AG20443 (cell line): ENCODE measurements around the gene CDHR1.
"Not testable (repeated sequence)": the region's sequence is repeated elsewhere in the genome, so short reads cannot be mapped to it uniquely, and the experiment has no call there.

Experiments
- DNase-seq: peaks from one replicate; pipeline ENCODE4 v3.0.0; 2012; ENCODE audit warnings: low spot score, mixed read lengths

CDHR1 gene

GRCh38 chr10:84175436-84175835 lies 18.9 kb upstream of the CDHR1 start:
- no peak for DNase-seq

- no peak for DNase-seq
Measured at GRCh38 chr10:84176351-84176750, 18.0 kb upstream of the CDHR1 start.

- no peak for DNase-seq
Measured at GRCh38 chr10:84176836-84177474, 17.4 kb upstream of the CDHR1 start.

GRCh38 chr10:84177541-84178141 lies 16.7 kb upstream of the CDHR1 start:
- no peak for DNase-seq

- no peak for DNase-seq
Measured at GRCh38 chr10:84178160-84178609, 16.2 kb upstream of the CDHR1 start.

- DNase-seq = peak; percentile 81
Measured at GRCh38 chr10:84179059-84179710, 15.2 kb upstream of the CDHR1 start.

- DNase-seq = not testable (repeated sequence)
Measured at GRCh38 chr10:84180386-84180785, 14.0 kb upstream of the CDHR1 start.

GRCh38 chr10:84181631-84182030 lies 12.7 kb upstream of the CDHR1 start:
- no peak for DNase-seq

- DNase-seq = no peak
Measured at GRCh38 chr10:84184517-84184916, 9.8 kb upstream of the CDHR1 start.

- DNase-seq = no peak
Measured at GRCh38 chr10:84185526-84186175, 8.7 kb upstream of the CDHR1 start.

- DNase-seq = no peak
Measured at GRCh38 chr10:84188815-84189214, 5.5 kb upstream of the CDHR1 start.

GRCh38 chr10:84190621-84191020 lies 3.7 kb upstream of the CDHR1 start:
- DNase-seq = no peak

- DNase-seq = no peak
Measured at GRCh38 chr10:84191106-84191505, 3.2 kb upstream of the CDHR1 start.

GRCh38 chr10:84193327-84193726 lies 1.0 kb upstream of the CDHR1 start:
- DNase-seq = no peak

- no peak for DNase-seq
Measured at GRCh38 chr10:84193846-84194423, 402 bp upstream of the CDHR1 start.

- DNase-seq = no peak
Measured at GRCh38 chr10:84195044-84195830, 900 bp downstream of the CDHR1 start.

- DNase-seq = no peak
Measured at GRCh38 chr10:84196083-84196482, 1.7 kb downstream of the CDHR1 start.

- DNase-seq = no peak
Measured at GRCh38 chr10:84196941-84197340, 2.6 kb downstream of the CDHR1 start.

- no peak for DNase-seq
Measured at GRCh38 chr10:84197643-84198042, 3.3 kb downstream of the CDHR1 start.

- no peak for DNase-seq
Measured at GRCh38 chr10:84198206-84198915, 4.0 kb downstream of the CDHR1 start.
